Upper lobe of right lung (tissue), 1 donor: ENCODE results near the gene NDUFV2. TPM values are rescaled to one million over a fixed set of nuclear protein-coding genes. Genes with fewer than 3 reads are reported as not detected.

Experiments
- ATAC-seq: fragments of 200-7000 bp; cut with Tn5 transposase; one replicate; pipeline ENCODE4 v1.9.1; 2020; ENCODE audit warnings: mild to moderate bottlenecking, moderate library complexity
- DNase-seq: peaks from one replicate; pipeline ENCODE4 v3.0.0-alpha.2; 2020
- H3K27ac ChIP-seq: fragments of 200-600 bp; one replicate; pipeline ENCODE4 v1.8.0; 2022
- H3K27me3 ChIP-seq: fragments of 200-600 bp; one replicate; pipeline ENCODE4 v1.8.0; 2022; ENCODE audit warnings: mild to moderate bottlenecking
- H3K36me3 ChIP-seq: fragments of 200-600 bp; one replicate; pipeline ENCODE4 v1.8.0; 2022
- H3K4me1 ChIP-seq: fragments of 200-600 bp; one replicate; pipeline ENCODE4 v1.8.0; 2022
- H3K4me3 ChIP-seq: fragments of 200-600 bp; one replicate; pipeline ENCODE4 v1.8.0; 2022; ENCODE audit warnings: mild to moderate bottlenecking
- H3K9me3 ChIP-seq: fragments of 200-600 bp; one replicate; pipeline ENCODE4 v1.8.0; 2022
- CTCF ChIP-seq: fragments of 200-600 bp; IDR thresholded peaks from one replicate; pipeline ENCODE4 v1.8.0; 2022; ENCODE audit warnings: antibody characterized with exemption
- intact Hi-C: fragments of 100-400 bp; cut with DNase I; formaldehyde crosslinking; loops from one replicate; pipeline ENCODE4 v1.11.0; 2022
- long read RNA-seq: library from polyadenylated mRNA; unstranded; transcript quantifications from one replicate; pipeline ENCODE4 v2.0.0, GENCODE V29; 2021
- total RNA-seq: library from RNA; stranded (reverse); fragmentation: NEBNext Ultra II Directional; extraction: Animal tissue kit (Norgen Biotek cat#: 25700); gene quantifications from one replicate; pipeline ENCODE4 v1.2.1, GENCODE V29; 2021
- donor health status: DM: no; HTN: yes; CAD: no; lungs with severe emphysema.

NDUFV2 gene
- total RNA-seq, result 106 TPM
- long read RNA-seq, transcript NDUFV2-201 (8 exons, 930 nt), result major isoform, 78 of 80 reads
- long read RNA-seq, partial matches to known transcripts, result 0 of 80 reads
- long read RNA-seq, other reads (novel, unspliced or antisense), result 2 of 80 reads

GRCh38 chr18:9102508-9103375 is at the start of gene NDUFV2:
TSS of gene NDUFV2 (plus strand) at chr18:9102699. CDS start at chr18:9102744, 45 bp downstream.
- Histone ChIP-seq H3K27me3 (no peaks in the 10 kb centered on the region), H3K4me3 (peak within 1 kb of the TSS; percentile 77), H3K4me1 (peaks cover 40% of the 10 kb centered on the region), H3K36me3 (no peaks in the 10 kb centered on the region), H3K27ac (peak within 1 kb of the TSS; percentile 92), H3K9me3 (no peaks in the 10 kb centered on the region)
- DNase-seq (peak; percentile 99), ATAC-seq (peak; percentile 100)
- intact Hi-C loops, result no loop called here
- TF ChIP-seq CTCF, result no peak

- Histone ChIP-seq H3K27me3 (no peaks in the 10 kb centered on the region), H3K9me3 (no peaks in the 10 kb centered on the region), H3K27ac (no peak overlapping the region), H3K4me1 (no peaks in the 10 kb centered on the region), H3K4me3 (no peak overlapping the region), H3K36me3 (no peaks in the 10 kb centered on the region)
- ATAC-seq, result no peak
- intact Hi-C loops, result no loop called here
- DNase-seq, result no peak
- TF ChIP-seq CTCF, result no peak
These were observed 48.7 kb upstream of the NDUFV2 start for GRCh38 chr18:9053814-9054213.

GRCh38 chr18:9055185-9055584 is 47.3 kb upstream of the NDUFV2 start:
- H3K9me3 ChIP-seq, result no peaks in the 10 kb centered on the region
- ATAC-seq, result peak; percentile 64
- H3K4me1 ChIP-seq, result no peaks in the 10 kb centered on the region
- TF ChIP-seq CTCF, result peak; percentile 33
- no peak overlapping the region for H3K27ac ChIP-seq
- H3K4me3 ChIP-seq, result no peak overlapping the region
- intact Hi-C loops, result no loop called here
- DNase-seq, result no peak
- no peaks in the 10 kb centered on the region for H3K27me3 ChIP-seq
- no peaks in the 10 kb centered on the region for H3K36me3 ChIP-seq

GRCh38 chr18:9055626-9056025 is 46.9 kb upstream of the NDUFV2 start:
- H3K4me3 ChIP-seq, result no peak overlapping the region
- no peak for TF ChIP-seq CTCF
- no peaks in the 10 kb centered on the region for H3K27me3 ChIP-seq
- H3K27ac ChIP-seq, result no peak overlapping the region
- H3K4me1 ChIP-seq, result no peaks in the 10 kb centered on the region
- no peaks in the 10 kb centered on the region for H3K36me3 ChIP-seq
- no peaks in the 10 kb centered on the region for H3K9me3 ChIP-seq
- intact Hi-C loops, result no loop called here
- peak; percentile 55 for ATAC-seq
- no peak for DNase-seq

- no peak for DNase-seq
- ATAC-seq, result no peak
- H3K4me3 ChIP-seq, result no peak overlapping the region
- no peaks in the 10 kb centered on the region for H3K9me3 ChIP-seq
- no peaks in the 10 kb centered on the region for H3K36me3 ChIP-seq
- no peaks in the 10 kb centered on the region for H3K4me1 ChIP-seq
- intact Hi-C loops, result no loop called here
- TF ChIP-seq CTCF, result no peak
- no peak overlapping the region for H3K27ac ChIP-seq
- no peaks in the 10 kb centered on the region for H3K27me3 ChIP-seq
These were observed 44.9 kb upstream of the NDUFV2 start for GRCh38 chr18:9057646-9058045.
